Stimulated activated CD4-positive, alpha-beta T cell treated with anti-CD3 and anti-CD28 coated beads, Interleukin-1b, Interleukin-23, amount 100 ng/mL, for 48 hours (primary cell): ENCODE results near the gene GEMIN7.
"Not testable (repeated sequence)": the region's sequence is repeated elsewhere in the genome, so short reads cannot be mapped to it uniquely, and the experiment has no call there.

Experiments used
- DNase-seq: peaks from one replicate; pipeline ENCODE4 v3.0.0-alpha.2; 2020

Gene GEMIN7

GRCh38 chr19:45107621-45108150 lies 28.6 kb downstream of the GEMIN7 start:
- no peak for DNase-seq

GRCh38 chr19:45110851-45111266 lies 31.8 kb downstream of the GEMIN7 start:
- no peak for DNase-seq

DNA sequence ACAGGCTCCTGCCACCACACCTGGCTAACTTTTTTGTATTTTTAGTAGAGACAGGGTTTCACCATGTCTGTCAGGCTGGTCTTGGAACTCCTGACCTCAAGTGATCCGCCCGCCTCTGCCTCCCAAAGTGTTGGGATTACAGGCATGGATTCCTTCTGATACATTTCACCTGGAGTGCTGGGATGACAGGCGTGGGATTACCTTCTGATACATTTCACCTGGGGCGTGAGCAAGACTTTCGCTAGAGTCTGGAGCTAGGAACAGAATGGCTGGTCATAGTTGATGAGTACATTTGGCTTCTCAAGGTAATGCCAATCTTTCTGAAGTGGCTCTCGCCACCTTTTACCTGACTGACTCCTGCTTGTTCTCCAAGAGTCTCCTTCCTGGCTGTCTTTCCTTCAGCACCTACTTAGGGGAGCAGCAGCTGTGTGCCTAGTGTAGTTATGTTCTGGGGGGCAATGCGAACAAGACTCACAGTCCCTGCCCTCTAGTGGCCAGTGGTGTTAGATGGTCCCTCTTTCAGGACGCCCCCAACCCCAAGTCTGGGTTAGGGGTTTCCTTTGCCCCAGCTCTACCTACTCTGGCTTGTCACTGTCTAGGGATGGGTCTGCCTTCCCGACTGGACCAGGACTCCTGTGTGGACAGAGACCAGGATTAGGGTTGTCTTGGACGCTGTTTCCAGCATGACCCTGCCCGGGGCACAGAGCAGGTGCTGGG lies 33.2 kb downstream of the GEMIN7 start:
- no peak for DNase-seq

- no peak for DNase-seq
Measured at GRCh38 chr19:45113628-45114027, 34.6 kb downstream of the GEMIN7 start.

DNA sequence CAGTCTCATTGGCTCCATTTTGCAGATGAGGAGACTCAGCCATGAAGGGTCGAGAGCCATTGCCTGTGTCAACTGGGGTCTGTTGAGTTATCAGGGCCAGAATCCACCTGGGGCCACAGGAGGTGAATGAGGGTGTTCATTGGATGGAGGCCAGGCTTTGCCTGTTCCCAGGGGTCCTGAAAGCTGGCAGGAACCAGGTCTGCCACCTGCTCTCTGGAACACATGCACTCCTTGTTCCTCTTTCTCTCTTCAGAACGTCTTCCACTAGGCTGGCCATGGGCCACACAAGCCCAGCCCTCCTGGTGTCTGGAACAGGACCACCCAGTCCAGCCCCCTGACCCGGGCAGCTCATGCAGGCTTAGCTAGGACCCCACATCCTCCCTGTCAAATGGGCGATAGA lies 35.1 kb downstream of the GEMIN7 start:
- DNase-seq = no peak

DNA sequence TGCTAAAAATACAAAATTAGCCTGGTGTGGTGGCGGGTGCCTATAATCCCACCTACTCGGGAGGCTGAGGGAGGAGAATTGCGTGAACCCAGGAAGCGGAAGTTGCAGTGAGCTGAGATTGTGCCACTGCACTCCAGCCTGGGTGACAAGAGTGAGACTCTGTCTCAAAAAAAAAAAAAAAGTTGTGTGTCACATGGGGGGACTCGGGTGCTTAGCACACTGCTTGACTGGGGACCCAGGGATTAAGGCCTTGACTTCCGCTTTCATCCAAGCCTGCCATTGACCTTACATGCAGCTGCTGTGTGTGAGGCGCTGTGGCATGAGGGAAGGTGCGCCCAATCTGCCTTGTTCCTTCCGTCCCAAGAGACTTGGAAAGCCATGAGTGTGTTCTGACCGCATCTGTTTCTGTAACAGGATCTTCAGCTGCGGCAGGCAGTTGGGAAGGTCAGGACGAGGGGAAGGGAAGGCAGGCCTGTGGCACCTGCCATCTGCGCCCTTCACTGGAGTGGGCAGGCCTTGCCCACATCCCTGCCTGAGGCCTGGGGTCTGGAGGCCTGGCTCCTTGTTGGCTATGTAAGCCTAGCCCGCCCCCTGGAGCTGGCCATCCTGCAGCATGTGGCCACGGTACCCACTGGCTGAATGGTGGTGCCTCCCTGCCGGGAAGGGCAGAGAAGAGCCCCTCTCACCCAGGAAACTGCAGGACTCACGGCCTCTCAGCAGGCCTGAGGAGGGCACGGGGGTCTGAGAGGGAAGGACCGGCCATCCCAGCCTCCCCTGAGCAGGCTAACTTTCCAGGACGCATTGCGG lies 37.0 kb downstream of the GEMIN7 start:
- no peak for DNase-seq

DNA sequence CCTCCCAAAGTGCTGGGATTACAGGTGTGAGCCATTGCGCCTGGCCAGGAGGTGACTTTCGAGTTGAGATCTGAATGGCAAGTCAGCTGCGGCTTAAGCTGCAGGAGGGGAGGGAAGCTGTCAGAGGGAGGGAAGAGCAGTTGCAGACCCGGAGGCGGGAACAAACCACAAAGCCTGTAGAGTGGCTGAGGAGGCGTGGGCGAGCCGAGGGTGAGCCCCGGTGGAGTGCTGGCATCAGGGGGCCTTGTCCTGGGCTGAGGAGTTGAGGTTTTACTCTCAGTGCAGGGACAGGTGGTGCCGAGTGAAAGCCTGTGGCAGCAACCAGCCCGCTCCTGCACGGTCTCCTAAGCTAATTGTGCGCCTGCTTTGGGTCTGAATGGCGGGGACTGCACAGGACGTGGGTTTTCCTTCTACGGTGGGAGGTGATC lies 38.1 kb downstream of the GEMIN7 start:
- DNase-seq = peak; percentile 77

- no peak for DNase-seq
Measured at GRCh38 chr19:45117671-45118070, 38.6 kb downstream of the GEMIN7 start.

DNA sequence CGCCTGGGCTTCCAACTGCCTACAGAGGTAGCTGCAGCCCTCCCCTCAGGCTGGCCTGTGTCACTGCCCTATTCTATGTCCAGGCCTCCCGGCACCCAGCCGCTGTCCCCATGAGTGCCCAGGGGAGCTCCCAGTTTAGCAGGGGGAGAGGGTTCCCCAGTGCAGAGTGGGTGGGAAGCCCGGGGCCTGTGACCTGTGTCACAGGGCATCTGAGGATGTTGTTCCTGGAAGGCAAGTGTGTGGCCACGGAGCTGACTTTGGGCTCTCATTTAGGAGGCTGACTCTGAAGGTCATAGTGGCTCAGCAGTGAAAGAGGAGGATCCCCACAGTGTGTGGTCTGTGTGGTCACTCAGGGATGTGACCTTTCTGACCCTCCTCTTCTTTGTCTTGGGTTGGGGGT lies 39.0 kb downstream of the GEMIN7 start:
- no peak for DNase-seq

- not testable (repeated sequence) for DNase-seq
Measured at GRCh38 chr19:45118591-45119355, 39.7 kb downstream of the GEMIN7 start.

DNA sequence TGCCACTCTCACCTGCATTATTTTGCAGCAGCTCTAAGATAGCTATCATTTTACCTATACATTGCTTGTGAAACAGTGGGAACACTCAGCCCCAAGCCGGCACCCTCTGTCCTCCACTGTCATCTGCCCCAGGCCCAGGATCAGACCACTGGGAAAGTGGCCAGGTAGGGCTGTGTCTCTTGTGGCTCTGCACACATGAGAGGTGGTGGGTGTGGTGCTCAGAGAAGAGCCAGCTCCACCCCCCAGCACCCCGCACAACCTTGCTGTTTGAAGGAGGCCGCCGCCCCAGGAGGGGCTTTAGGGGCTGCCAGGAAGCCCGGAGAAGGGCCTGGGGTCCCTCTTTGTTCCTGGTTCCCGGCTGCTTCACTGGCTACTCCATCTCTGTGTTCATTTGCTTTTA lies 40.5 kb downstream of the GEMIN7 start:
- no peak for DNase-seq

DNA sequence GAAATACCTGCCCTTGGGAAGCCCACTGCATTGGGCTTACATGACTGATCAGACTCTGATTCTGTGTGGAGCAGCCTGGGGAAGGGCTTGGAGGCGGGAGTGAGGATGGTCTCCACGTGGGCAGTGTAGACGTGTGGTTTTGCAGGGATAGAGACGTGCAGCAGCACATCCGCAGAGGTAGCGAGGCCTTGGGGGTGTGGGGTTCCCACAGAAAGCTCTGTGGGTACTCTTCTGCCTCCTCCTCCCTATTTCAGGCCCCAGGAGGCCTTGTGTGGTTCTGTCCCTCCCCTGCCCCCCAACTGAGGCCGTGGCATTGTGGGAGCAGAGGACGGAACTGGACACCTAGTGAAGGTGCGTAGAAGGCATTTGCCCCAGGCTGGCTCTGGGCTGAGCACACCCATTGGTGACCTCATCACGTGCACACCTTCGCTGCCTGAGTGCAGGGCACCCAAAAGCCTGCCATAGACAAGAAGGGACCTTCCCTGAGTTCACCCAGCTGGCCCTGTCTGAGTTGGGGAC lies 42.8 kb downstream of the GEMIN7 start:
- no peak for DNase-seq

- no peak for DNase-seq
Measured at GRCh38 chr19:45122832-45123231, 43.8 kb downstream of the GEMIN7 start.

GRCh38 chr19:45123440-45123850 lies 44.4 kb downstream of the GEMIN7 start:
- no peak for DNase-seq

- no peak for DNase-seq
Measured at GRCh38 chr19:45124021-45124420, 45.0 kb downstream of the GEMIN7 start.

- no peak for DNase-seq
Measured at GRCh38 chr19:45125360-45125759, 46.3 kb downstream of the GEMIN7 start.

DNA sequence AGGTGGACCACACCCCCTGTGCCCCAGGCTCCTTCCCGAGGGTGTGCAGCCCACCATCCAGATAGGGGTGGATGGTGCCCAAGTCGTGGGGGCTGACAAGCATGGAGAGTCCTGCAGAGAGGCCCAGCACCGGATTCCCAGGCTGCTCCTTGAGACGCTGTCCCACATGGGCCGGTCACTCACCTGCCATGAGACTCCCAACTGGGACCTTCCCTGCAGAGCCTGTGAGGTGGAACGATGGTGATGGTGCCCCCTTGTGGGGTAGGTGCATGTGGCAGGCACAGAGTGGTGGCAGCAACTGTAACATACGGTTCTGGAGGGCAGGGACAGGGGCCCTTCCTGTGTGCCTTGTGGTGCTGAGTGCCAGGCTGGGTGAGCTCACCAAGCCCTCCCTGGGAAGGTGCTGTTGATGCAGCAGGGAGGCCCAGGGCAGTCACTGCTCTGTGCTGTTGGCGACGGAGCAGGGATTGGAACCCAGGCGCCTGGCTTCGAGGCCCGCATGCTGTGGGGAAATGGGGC lies 47.0 kb downstream of the GEMIN7 start:
- peak; percentile 69 for DNase-seq

- DNase-seq = no peak
Measured at GRCh38 chr19:45126654-45127053, 47.6 kb downstream of the GEMIN7 start.

- DNase-seq = no peak
Measured at GRCh38 chr19:45128146-45128545, 49.1 kb downstream of the GEMIN7 start.

DNA sequence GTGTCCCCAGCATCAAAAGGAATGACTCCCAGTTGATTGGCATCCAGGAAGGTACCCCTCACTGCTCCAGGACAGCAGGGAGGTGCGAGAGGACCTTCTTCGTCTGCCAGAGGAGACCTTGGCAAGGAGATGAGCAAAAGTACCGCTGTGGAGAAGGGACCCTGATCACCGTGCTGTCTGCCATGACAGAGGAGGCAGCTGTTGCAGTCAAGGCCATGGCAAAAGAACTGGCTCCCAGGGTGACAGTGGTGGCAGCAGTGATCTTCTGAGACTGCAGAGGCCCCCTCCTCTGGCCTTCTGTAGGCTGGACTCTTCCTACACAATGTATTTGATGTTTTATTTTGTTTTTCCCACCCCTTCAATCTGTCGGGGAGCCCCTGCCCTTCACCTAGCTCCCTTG lies 49.7 kb downstream of the GEMIN7 start:
- no peak for DNase-seq

DNA sequence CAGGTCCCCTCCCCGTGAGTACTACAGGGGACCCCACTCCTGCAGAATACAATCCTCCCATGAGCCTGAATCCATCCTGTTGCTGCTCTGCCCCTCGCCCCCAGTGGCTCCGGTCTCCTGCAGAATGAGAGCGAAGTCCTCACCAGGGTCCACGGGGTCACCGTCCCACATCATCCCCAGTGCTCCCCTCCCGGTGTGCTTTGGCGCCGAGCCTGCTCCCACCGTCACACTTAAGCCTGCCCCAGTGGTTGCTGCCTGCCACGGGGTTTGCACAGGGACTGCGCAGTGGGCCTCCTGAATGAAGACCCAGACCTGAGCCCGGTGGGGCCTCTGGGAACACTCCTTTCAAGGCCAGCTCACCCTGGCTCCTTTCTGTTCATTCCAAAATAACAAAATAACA lies 51.2 kb downstream of the GEMIN7 start:
- no peak for DNase-seq

- no peak for DNase-seq
Measured at GRCh38 chr19:45130888-45131615, 52.0 kb downstream of the GEMIN7 start.
